ENCODE measurements around the gene BRD3.

DNA sequence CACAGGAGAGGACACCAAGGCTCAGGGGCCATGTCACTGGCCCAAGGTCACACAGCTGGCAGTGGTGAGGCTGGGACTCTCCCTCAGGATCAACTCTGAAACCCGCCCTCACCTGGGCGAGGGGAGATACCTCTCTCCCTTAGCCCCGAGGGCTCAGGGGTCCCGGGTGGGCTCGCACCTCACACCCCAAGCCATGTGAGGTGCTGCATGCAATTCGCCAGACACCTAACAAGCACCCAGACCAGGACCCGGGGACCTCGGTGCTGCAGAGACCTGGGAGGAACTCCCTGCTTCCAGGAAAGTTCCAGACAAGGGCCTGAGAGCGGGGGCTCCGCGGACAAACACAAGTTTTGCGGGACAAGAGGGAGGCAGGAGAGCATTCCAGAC lies 19.3 kb downstream of the BRD3 start:
- TF ChIP-seq, protein P1, sequence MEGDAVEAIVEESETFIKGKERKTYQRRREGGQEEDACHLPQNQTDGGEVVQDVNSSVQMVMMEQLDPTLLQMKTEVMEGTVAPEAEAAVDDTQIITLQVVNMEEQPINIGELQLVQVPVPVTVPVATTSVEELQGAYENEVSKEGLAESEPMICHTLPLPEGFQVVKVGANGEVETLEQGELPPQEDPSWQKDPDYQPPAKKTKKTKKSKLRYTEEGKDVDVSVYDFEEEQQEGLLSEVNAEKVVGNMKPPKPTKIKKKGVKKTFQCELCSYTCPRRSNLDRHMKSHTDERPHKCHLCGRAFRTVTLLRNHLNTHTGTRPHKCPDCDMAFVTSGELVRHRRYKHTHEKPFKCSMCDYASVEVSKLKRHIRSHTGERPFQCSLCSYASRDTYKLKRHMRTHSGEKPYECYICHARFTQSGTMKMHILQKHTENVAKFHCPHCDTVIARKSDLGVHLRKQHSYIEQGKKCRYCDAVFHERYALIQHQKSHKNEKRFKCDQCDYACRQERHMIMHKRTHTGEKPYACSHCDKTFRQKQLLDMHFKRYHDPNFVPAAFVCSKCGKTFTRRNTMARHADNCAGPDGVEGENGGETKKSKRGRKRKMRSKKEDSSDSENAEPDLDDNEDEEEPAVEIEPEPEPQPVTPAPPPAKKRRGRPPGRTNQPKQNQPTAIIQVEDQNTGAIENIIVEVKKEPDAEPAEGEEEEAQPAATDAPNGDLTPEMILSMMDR (IDR thresholded peaks at IDR 0.05; ENCODE audit: insufficient read depth, low read length, poor library complexity, severe bottlenecking): no peak
- TF ChIP-seq EZH2phosphoT487 (conservative IDR thresholded peaks at IDR 0.05; ENCODE audit: low read length): no peak
